Fibroblast of lung (primary cell): ENCODE measurements around the gene P4HA1.

Experiments used
- EZH2 ChIP-seq: IDR thresholded peaks from 2 replicates; pipeline ENCODE4 v1.5.1; 2012; ENCODE audit warnings: low read length, control low read depth, mild to moderate bottlenecking; ENCODE audit errors: missing control alignments
- TF ChIP-seq, protein P1 (sequence below), 2 donors: IDR thresholded peaks in 1 of 2; conservative IDR thresholded peaks in 1 of 2; 1 replicate in 1 of 2; 2 replicates in 1 of 2; pipeline ENCODE4 v1.5.1; 2011 to 2012; ENCODE audit warnings: low read length in 2 of 2, control low read depth in 1 of 2, inconsistent platforms in 1 of 2, low read depth in 1 of 2, mild to moderate bottlenecking in 1 of 2

DNA sequence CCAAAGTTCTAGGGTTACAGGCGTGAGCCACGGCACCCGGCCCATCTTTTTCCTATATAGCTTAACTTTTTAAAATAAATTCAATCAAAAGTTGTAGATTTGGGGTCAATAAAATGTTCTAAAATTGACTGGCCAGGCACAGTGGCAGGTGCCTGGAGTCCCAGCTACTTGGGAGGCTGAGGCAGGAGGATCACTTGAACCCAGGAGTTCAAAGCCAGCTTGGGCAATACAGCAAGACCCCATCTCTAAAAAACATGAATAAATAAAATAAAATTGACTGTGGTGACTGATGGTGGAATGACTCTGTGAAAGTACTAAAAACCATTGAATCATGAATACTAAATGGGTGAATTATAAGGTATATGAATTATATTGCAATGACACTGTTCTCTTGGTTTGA lies 20.8 kb downstream of the P4HA1 start:
- TF ChIP-seq, protein P1, sequence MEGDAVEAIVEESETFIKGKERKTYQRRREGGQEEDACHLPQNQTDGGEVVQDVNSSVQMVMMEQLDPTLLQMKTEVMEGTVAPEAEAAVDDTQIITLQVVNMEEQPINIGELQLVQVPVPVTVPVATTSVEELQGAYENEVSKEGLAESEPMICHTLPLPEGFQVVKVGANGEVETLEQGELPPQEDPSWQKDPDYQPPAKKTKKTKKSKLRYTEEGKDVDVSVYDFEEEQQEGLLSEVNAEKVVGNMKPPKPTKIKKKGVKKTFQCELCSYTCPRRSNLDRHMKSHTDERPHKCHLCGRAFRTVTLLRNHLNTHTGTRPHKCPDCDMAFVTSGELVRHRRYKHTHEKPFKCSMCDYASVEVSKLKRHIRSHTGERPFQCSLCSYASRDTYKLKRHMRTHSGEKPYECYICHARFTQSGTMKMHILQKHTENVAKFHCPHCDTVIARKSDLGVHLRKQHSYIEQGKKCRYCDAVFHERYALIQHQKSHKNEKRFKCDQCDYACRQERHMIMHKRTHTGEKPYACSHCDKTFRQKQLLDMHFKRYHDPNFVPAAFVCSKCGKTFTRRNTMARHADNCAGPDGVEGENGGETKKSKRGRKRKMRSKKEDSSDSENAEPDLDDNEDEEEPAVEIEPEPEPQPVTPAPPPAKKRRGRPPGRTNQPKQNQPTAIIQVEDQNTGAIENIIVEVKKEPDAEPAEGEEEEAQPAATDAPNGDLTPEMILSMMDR (conservative IDR thresholded peaks at IDR 0.05 in 1 of 2, IDR thresholded peaks at IDR 0.05 in 1 of 2; ENCODE audit: low read depth in 1 of 2, low read length in 2 of 2) = no peak
- TF ChIP-seq EZH2 = no peak
